Activated T-cell treated with anti-CD3 and anti-CD28 coated beads, Interleukin-2, amount 50 U/mL, for 48 hours (primary cell): ENCODE data around the gene CEP104.

Experiments used
- DNase-seq, 2 experiments: peaks; one replicate each; pipeline ENCODE4 v3.0.0-alpha.2; 2020

Gene CEP104

GRCh38 chr1:3856923-3857790 is at the start of gene CEP104, which contains the start of gene DFFB:
Gene CEP104 (minus strand): TSS chr1:3857211. CDS start chr1:3852407, 4,804 bp downstream.
Gene DFFB (plus strand): TSS chr1:3857476. CDS start chr1:3857604, 128 bp downstream.
- peak; percentile 97 to 98 for DNase-seq

GRCh38 chr1:3906672-3907020 is 49.6 kb upstream of the CEP104 start:
- no peak for DNase-seq

GRCh38 chr1:3905953-3906671 is 49.1 kb upstream of the CEP104 start:
- DNase-seq, result no peak

- DNase-seq, result no peak
Observed at GRCh38 chr1:3905266-3905952, 48.4 kb upstream of the CEP104 start.

- DNase-seq, result no peak
Observed at GRCh38 chr1:3904843-3905185, 47.8 kb upstream of the CEP104 start.

- no peak for DNase-seq
Observed at GRCh38 chr1:3904006-3904842, 47.2 kb upstream of the CEP104 start.

GRCh38 chr1:3903141-3904005 is 46.4 kb upstream of the CEP104 start:
- peak in 1 of 2 experiments; percentile 41 for DNase-seq

- DNase-seq, result peak in 1 of 2 experiments; percentile 42
Observed at GRCh38 chr1:3902571-3903091, 45.6 kb upstream of the CEP104 start.

- peak in 1 of 2 experiments; percentile 32 for DNase-seq
Observed at GRCh38 chr1:3902111-3902511, 45.1 kb upstream of the CEP104 start.

GRCh38 chr1:3900969-3901529 is 44.0 kb upstream of the CEP104 start:
- DNase-seq, result peak; percentile 97

GRCh38 chr1:3900150-3900968 is 43.3 kb upstream of the CEP104 start, which contains the start of gene C1orf174:
Gene C1orf174 (minus strand): TSS chr1:3900272. CDS start chr1:3900186, 86 bp downstream.
- peak; percentile 92 to 94 for DNase-seq

- DNase-seq, result no peak
Observed at GRCh38 chr1:3899754-3900149, 42.7 kb upstream of the CEP104 start.

GRCh38 chr1:3898994-3899753 is 42.2 kb upstream of the CEP104 start:
- DNase-seq, result no peak

- DNase-seq, result no peak
Observed at GRCh38 chr1:3898475-3898735, 41.4 kb upstream of the CEP104 start.

GRCh38 chr1:3896396-3897000 is 39.5 kb upstream of the CEP104 start:
- DNase-seq, result no peak

- DNase-seq, result no peak
Observed at GRCh38 chr1:3895951-3896325, 38.9 kb upstream of the CEP104 start.

GRCh38 chr1:3895279-3895950 is 38.4 kb upstream of the CEP104 start:
- DNase-seq, result no peak

GRCh38 chr1:3894626-3895278 is 37.7 kb upstream of the CEP104 start:
- DNase-seq, result no peak
